Lower lobe of right lung (tissue), 2 donors: ENCODE data around the gene IQGAP2. TPM values are rescaled to one million over a fixed set of nuclear protein-coding genes. Genes with fewer than 3 reads are reported as not detected.
"Not testable (repeated sequence)": the region's sequence is repeated elsewhere in the genome, so short reads cannot be mapped to it uniquely, and the experiment has no call there.

ENCODE experiments used
- ATAC-seq, 2 donors: fragments of 200-7000 bp; cut with Tn5 transposase; one replicate each; pipeline ENCODE4 v1.9.1; 2020 to 2022; ENCODE audit warnings: mild to moderate bottlenecking in 2 of 2, moderate library complexity in 2 of 2
- DNase-seq: peaks from one replicate; pipeline ENCODE4 v3.0.0-alpha.2; 2020
- H3K27ac ChIP-seq: fragments of 200-600 bp; one replicate; pipeline ENCODE4 v1.8.0; 2022
- H3K27me3 ChIP-seq: fragments of 200-600 bp; one replicate; pipeline ENCODE4 v1.8.0; 2022; ENCODE audit warnings: low read depth
- H3K36me3 ChIP-seq: fragments of 200-600 bp; one replicate; pipeline ENCODE4 v1.8.0; 2022; ENCODE audit warnings: mild to moderate bottlenecking
- H3K4me1 ChIP-seq: fragments of 200-600 bp; one replicate; pipeline ENCODE4 v1.8.0; 2022
- H3K4me3 ChIP-seq: fragments of 200-600 bp; one replicate; pipeline ENCODE4 v1.8.0; 2022; ENCODE audit warnings: mild to moderate bottlenecking
- H3K9me3 ChIP-seq: fragments of 200-600 bp; one replicate; pipeline ENCODE4 v1.8.0; 2022
- CTCF ChIP-seq: fragments of 200-600 bp; IDR thresholded peaks from one replicate; pipeline ENCODE4 v1.8.0; 2022; ENCODE audit warnings: antibody characterized with exemption, mild to moderate bottlenecking
- intact Hi-C: fragments of 100-400 bp; cut with DNase I; formaldehyde crosslinking; loops from one replicate; pipeline ENCODE4 v1.11.0; 2022
- total RNA-seq: library from RNA; stranded (reverse); fragmentation: NEBNext Ultra II Directional; extraction: Animal tissue kit (Norgen Biotek cat#: 25700); gene quantifications from one replicate; pipeline ENCODE4 v1.2.1, GENCODE V29; 2021
- donor health status: DM: no; HTN: yes; CAD: no; lungs with severe emphysema.

The IQGAP2 gene
- total RNA-seq, 1 donor from 2014 or later, result 42.0 TPM

- intact Hi-C loops, result no loop called here
- H3K4me1 ChIP-seq, result peaks cover 31% of the 10 kb centered on the region
- ATAC-seq, result no peak
- no peaks in the 10 kb centered on the region for H3K9me3 ChIP-seq
- no peaks in the 10 kb centered on the region for H3K36me3 ChIP-seq
- no peak overlapping the region for H3K27ac ChIP-seq
- no peaks in the 10 kb centered on the region for H3K27me3 ChIP-seq
- no peak for TF ChIP-seq CTCF
- no peak overlapping the region for H3K4me3 ChIP-seq
- no peak for DNase-seq
Measured at GRCh38 chr5:76548525-76549229, 145.6 kb downstream of the IQGAP2 start.

GRCh38 chr5:76550881-76551280 lies 147.8 kb downstream of the IQGAP2 start:
- H3K36me3 ChIP-seq, ATAC-seq, H3K4me3 ChIP-seq, DNase-seq, H3K27me3 ChIP-seq, H3K27ac ChIP-seq, intact Hi-C loops, H3K9me3 ChIP-seq: not testable (repeated sequence)
- peaks cover 25% of the 10 kb centered on the region for H3K4me1 ChIP-seq

- ATAC-seq (no peak), DNase-seq (no peak)
- no peak overlapping the region for H3K27ac ChIP-seq
- no peaks in the 10 kb centered on the region for H3K9me3 ChIP-seq
- H3K36me3 ChIP-seq, result no peaks in the 10 kb centered on the region
- H3K27me3 ChIP-seq, result no peaks in the 10 kb centered on the region
- intact Hi-C loops, result no loop called here
- H3K4me3 ChIP-seq, result no peak overlapping the region
- H3K4me1 ChIP-seq, result peaks cover 12% of the 10 kb centered on the region
- no peak for TF ChIP-seq CTCF
Measured at GRCh38 chr5:76552546-76552945, 149.5 kb downstream of the IQGAP2 start.

GRCh38 chr5:76553251-76553650 lies 150.2 kb downstream of the IQGAP2 start:
- no peak for TF ChIP-seq CTCF
- DNase-seq (no peak), ATAC-seq (no peak)
- no peaks in the 10 kb centered on the region for H3K27me3 ChIP-seq
- peaks cover 6% of the 10 kb centered on the region for H3K4me1 ChIP-seq
- intact Hi-C loops, result no loop called here
- no peaks in the 10 kb centered on the region for H3K9me3 ChIP-seq
- H3K36me3 ChIP-seq, result no peaks in the 10 kb centered on the region
- H3K4me3 ChIP-seq, result no peak overlapping the region
- H3K27ac ChIP-seq, result no peak overlapping the region

- intact Hi-C loops, result no loop called here
- Histone ChIP-seq H3K4me3 (no peak overlapping the region), H3K4me1 (no peaks in the 10 kb centered on the region), H3K9me3 (no peaks in the 10 kb centered on the region), H3K27ac (no peak overlapping the region), H3K27me3 (no peaks in the 10 kb centered on the region), H3K36me3 (no peaks in the 10 kb centered on the region)
- no peak for ATAC-seq
- no peak for DNase-seq
- TF ChIP-seq CTCF, result no peak
Measured at GRCh38 chr5:76555114-76555513, 152.0 kb downstream of the IQGAP2 start.

GRCh38 chr5:76555717-76556116 lies 152.6 kb downstream of the IQGAP2 start:
- DNase-seq, result no peak
- Histone ChIP-seq H3K36me3 (no peaks in the 10 kb centered on the region), H3K4me3 (no peak overlapping the region), H3K4me1 (no peaks in the 10 kb centered on the region), H3K27me3 (no peaks in the 10 kb centered on the region), H3K27ac (no peak overlapping the region), H3K9me3 (no peaks in the 10 kb centered on the region)
- intact Hi-C loops, result no loop called here
- ATAC-seq, result no peak
- no peak for TF ChIP-seq CTCF
